Nucleus accumbens (tissue), 56 donors: Measurements from ENCODE around the gene PTGDS.

Source experiments
- DNase-seq, 56 donors: peaks; one replicate each; lab custom pipeline; 2025; lab: John Stamatoyannopoulos, UW

PTGDS gene

GRCh38 chr9:137018761-137019559, 41.7 kb downstream of the PTGDS start:
- DNase-seq, result no peak

DNA sequence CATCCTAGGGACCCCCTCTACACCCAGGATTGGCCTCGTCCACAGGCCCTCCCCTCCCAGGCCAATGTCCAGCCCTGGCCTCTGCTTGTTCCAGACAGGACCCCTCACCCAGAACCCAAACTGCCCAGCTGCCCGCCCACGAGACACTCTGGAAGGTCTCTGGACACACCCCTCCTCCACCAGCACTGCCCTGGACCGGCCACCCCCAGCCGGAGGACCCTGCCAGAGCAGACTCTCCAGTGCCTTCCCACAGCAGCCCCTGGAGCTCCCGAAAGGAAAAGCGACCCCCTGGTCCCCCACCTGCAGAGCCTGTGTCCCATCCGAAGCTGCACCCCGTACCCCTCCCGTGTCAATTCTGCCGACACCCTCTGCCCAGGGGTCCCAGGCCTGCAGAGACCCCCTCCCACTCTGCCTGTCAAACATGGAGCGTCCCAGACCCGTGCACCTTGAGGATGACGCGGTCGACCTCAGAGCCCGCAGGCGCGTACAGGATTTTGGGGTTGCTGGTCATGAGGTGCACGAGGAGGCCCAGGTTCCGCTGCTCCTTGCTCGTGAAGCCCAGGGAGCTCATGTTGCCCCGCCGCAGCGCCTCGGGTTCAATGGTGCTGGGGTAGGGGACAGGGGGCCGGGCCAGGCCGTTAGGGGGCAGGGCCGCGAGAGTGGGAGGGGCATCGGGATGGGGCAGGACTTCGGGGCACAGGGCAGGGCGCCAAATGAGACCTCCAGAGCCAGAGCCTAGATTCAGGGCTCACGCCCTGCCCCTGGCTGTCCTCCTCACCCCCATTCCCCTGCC, 42.8 kb downstream of the PTGDS start:
- no peak for DNase-seq

DNA sequence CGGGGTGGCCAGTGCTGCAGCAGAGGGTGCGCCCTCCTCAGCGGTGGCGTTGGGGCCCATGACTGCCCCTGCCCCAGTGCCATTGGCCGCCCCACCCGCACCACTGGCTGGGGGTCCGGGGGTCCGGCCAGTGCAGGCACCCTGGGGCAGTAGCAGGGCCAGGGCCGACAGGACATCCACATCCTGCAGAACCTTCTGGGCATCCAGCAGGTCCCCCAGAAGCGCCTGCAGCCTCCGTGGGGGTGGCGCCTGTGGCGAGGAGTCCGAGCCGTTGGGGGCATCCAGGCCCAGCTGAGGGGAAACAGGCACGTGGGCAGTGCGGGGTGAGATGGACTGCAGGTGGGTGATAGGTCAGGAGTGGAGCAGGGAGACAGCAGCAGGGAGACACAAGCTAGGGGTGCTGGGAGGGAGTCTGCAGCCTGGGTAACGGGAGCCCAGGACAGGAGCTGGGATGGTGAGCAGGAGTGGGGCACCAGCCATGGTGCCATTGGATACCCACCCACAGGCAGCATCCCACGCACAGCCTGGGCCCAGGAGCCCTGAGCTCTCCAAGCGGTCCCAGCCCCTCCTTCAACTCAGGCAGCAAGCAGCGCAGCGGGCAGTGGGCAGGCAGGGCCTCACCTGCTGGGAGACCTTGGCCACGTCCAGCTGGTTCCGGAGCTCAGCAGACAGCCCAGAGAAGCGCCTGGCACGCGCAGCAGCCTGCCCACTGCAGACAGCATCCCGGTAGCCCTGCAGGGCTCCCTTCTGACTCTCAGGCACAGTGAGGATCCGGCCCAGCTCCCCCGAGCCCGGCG, 43.7 kb downstream of the PTGDS start:
- no peak for DNase-seq

- no peak for DNase-seq
These were observed 44.3 kb downstream of the PTGDS start for GRCh38 chr9:137021568-137021978.

- DNase-seq, result peak in 53 of 56 donors; percentile 24 to 97 (median 80)
These were observed 44.8 kb downstream of the PTGDS start for GRCh38 chr9:137021979-137022661.

DNA sequence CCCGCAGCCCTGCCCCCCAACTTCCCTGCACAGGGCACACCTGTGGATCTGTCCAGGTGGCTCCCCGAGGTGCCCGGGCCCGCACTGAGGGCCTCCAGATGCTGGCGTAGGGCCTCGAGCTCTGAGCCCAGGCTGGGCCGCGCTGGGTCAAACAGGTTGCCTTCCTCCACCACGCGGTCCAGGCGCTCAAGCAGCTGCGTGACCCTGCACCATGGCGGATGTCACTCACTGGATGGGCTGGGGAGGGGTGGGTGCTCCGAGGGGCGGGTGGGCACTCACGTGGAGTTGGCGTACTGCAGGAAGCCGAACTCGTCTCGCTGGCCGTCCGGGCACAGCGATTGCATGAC, 45.3 kb downstream of the PTGDS start:
- DNase-seq, result no peak

- peak in 1 of 56 donors; percentile 60 for DNase-seq
These were observed 45.9 kb downstream of the PTGDS start for GRCh38 chr9:137023157-137023556.

DNA sequence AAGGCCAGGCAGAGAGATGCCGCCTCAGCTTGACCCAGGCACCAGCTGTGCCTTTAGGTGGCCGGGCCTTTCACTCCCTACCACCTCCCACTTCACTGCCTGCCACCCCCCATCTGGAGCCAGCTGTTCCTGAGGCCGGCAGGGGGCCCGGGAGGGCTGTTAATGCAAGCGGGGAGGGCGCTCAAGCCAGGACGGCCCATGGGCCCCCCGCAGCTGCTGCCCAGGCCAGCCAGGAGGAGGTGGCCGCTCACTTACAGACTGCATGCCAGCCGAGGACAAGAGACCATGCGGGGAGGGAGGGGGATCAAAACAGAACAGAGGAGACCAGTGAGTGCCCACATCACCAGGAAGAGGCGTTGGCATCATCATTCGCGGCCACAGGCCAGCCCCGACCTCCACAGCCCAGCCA, 46.3 kb downstream of the PTGDS start:
- peak in 35 of 56 donors; percentile 23 to 78 (median 51) for DNase-seq

DNA sequence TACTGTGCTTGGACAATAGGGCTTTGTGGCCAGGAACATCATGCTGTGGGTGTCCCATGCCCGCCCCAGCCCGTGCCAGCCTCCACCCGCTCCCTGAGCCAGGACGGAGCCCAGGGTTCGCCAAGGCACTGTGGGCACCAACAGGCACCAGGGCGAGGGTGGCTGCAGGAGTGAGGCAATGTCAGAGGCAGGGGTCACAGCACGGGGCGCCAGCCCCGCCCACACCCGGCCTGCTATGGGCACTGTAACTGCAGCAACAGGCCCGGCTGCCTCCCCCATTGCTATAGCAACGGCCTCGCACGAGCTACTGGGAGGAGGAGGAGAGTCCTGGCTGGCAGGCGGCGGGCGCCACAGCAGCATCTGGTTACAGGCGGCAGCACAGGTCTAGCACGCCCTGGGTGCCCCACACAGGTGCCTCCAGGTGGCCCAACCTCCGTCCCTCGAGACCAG, 48.2 kb downstream of the PTGDS start:
- DNase-seq, result peak; percentile 73 to 100 (median 97)

DNA sequence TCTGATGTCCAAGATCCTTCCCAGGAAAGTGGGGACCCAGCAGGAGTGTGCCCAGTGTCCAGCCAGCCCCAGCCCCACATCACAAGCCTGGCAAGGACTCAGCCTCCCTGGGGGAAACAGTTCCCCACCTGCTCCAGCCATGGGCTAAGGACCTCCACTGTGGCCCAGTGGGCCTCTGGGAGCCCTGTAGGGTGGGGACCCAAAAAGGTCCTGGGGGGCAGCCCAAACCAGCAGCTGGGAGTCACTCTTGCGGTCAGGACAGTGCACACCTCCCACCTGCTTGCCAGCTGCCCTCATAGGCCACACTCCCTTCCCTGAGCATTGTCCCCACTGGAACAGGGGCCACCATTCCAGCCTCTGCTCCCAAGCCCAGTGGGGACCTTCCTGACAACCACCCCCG, 49.1 kb downstream of the PTGDS start:
- peak in 2 of 56 donors; percentile 51 for DNase-seq

DNA sequence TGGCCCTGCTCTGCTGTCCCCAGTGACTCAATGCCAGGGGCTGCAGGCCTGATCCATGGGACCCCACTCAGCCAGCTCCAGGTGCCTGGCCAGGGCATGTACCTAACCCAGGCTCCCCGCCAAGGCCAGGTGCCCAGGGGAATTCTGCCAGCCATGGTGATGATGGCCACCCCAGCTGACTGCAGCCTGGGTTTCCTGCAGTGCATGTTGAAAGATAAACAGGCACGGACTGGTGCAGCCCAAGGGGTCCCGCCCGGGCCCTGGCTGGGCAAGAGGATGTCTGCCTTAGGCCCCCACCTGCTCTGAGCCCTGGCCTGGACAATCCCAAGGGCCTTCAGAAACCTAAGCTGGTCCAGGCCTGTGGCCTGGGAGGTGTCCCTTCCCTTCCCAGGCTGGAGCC, 49.5 kb downstream of the PTGDS start:
- peak in 6 of 56 donors; percentile 24 to 60 (median 50) for DNase-seq

GRCh38 chr9:137027369-137028262, 50.3 kb downstream of the PTGDS start, which contains the start of gene ABCA2:
Gene ABCA2 (minus strand): TSS chr9:137028237. CDS start chr9:137028140, 97 bp downstream.
- DNase-seq, result peak in 10 of 56 donors; percentile 16 to 68 (median 50)

GRCh38 chr9:137028263-137029057, 51.2 kb downstream of the PTGDS start:
- peak in 44 of 56 donors; percentile 21 to 84 (median 61) for DNase-seq

- DNase-seq, result peak in 50 of 56 donors; percentile 26 to 86 (median 66)
These were observed 52.0 kb downstream of the PTGDS start for GRCh38 chr9:137029058-137029936.

GRCh38 chr9:137030006-137030405, 52.7 kb downstream of the PTGDS start:
- DNase-seq, result no peak

GRCh38 chr9:137030538-137031527, 53.5 kb downstream of the PTGDS start:
- DNase-seq, result peak in 1 of 56 donors; percentile 47
